Renal cortical epithelial cell (primary cell): Measurements from ENCODE around the gene SORCS1. TPM values are rescaled to one million over a fixed set of nuclear protein-coding genes. Genes with fewer than 3 reads are reported as not detected.
A peak's percentile ranks its signal among the peaks of the same experiment; 100 is the strongest.

ENCODE experiments used
- DNase-seq: peaks from one replicate; pipeline ENCODE4 v3.0.0-alpha.2; 2011; ENCODE audit warnings: low read depth
- total RNA-seq: library from RNA; depleted of rRNA; stranded (reverse); fragments of >200 nt; gene quantifications from 2 replicates; pipeline ENCODE4 v1.2.3, GENCODE V29; 2014

The SORCS1 gene
- total RNA-seq, 1 donor from 2014 or later, result not detected

DNA sequence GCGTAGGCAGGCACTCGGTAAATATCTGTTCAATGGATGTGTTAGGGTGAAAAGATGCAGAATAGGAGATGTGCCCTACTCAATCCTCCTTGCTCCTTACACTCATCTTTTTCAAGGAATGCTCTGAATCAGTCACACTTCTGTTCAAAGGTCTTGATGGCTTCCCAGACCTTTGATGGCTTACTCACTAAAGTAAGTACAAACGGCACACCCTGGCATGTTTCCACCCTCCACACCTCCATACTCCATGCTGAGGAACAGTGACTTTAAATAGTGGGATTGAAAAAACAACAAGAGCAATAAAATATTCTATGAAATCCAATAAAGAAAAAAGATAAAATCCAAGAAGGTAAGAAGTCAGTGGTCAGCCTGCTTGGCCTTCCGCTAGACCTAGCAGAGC is 569.2 kb downstream of the SORCS1 start:
- DNase-seq, result no peak

DNA sequence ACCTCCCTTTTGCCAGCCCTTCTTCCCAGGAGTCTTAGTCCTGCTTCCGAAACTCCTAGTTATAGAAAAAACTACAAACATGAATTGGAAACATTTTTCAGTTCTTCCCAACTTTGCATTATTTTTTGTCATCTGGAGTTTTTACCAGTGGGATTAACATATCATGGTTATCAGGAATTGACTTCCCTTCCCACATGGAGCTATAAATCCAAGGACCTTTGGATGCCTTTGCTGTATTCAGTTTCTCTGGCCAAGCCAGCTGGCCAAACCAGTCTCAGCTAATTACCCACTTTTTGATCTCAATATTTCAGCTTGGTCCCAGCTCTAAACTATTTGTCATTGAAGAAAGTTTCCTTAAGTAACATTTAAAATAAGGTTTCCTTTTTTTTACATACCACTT is 570.6 kb downstream of the SORCS1 start:
- no peak for DNase-seq

- no peak for DNase-seq
These were observed 572.1 kb downstream of the SORCS1 start for GRCh38 chr10:106592396-106592795.

GRCh38 chr10:106582291-106582690 is 582.2 kb downstream of the SORCS1 start:
- no peak for DNase-seq

DNA sequence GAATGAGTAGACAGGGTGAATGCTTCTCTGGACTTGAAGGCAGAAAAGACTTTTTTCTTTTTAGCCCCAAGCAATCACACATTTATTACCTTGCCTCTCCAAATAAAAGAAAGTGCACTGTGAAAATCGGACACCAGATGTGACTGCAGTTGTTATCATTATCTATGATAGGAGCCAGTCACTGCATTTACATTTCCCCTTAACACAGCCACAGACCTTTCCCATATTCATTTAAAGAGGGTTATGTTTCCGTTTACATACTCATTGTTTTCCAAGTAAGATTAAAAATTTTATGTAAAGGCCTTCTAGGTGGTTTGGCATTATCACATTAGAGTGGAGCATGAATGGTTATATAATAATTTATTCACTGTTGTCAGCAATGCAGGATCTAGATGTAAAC is 586.8 kb downstream of the SORCS1 start:
- no peak for DNase-seq

DNA sequence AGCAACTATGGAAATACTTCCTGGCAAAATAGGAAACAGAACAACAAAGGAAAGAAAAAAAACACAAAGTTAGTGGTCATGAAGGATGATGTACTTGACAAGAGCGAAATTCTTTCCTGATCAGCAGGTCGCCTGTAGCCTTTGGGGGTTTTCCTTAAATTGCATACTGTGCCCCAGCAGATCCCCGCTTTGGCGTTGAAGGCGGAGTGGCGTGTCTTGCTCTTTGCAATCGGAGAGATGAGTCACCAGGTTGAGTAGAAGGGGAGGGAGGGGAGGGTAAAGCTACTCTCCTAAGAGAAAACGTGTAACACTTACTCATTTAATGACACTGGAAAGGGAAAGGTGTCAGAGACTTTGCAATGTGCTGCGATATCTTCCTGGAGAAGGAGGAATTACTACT is 587.2 kb downstream of the SORCS1 start:
- DNase-seq, result no peak

GRCh38 chr10:106576534-106576933 is 588.0 kb downstream of the SORCS1 start:
- no peak for DNase-seq

DNA sequence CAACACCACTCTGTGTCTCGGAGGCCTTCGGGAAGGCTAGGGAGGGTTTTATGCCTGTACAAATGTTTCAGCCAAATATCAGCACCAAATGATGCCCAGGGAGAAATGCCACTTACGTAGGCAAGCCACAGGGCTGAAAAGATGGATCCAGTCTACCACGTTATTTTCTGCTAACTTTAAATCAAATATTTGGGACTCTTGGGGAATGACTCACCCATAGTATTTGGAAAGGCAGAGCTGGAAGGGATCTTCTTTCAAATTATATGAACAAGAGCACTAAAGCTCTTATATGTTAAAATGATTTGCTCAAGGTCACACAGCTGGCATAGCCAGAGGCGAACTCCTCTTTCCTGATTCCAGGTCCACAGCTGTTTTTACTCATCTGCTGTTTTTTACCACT is 591.4 kb downstream of the SORCS1 start:
- no peak for DNase-seq

- peak; percentile 48 for DNase-seq
These were observed 593.1 kb downstream of the SORCS1 start for GRCh38 chr10:106571192-106571946.

- DNase-seq, result no peak
These were observed 594.2 kb downstream of the SORCS1 start for GRCh38 chr10:106570268-106570667.

GRCh38 chr10:106567629-106568028 is 596.9 kb downstream of the SORCS1 start:
- DNase-seq, result no peak

DNA sequence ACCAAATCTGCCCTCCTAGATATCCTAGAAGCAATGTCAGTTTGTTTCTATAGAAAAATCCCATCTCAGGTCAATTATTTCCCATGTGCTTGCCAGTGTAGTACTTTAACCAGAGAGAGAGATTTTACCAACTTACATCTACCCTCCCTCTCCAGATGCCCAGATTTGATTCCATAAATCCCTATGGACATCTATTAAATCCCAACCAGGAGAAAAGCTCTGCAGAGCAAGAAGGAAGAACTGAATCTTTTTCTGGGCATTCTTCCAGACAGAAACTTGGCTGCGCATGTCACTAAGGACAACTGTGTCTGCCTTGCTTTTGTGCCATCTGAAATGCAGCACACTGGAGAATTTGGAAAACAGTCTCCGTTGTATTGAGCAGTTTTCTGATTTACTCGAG is 597.6 kb downstream of the SORCS1 start:
- no peak for DNase-seq

DNA sequence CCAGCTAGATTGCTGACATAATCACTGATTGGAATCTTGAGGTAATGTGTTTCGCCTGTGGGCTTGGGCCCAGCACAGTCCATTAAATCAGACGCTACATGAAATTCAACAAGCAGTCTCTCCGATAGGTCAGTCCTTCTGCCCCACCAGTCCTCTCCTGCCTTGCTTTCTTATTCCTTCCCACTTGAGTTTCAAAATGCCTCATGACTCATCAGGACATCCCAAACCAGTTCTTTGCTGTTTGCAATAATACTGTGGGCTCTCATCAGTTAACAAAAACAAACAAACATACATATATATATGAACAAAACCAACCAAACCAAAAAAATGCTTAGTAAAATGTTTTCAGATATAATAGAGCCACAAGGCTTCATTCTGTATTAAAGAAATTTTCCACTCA is 599.0 kb downstream of the SORCS1 start:
- DNase-seq, result no peak

GRCh38 chr10:106563384-106563783 is 601.1 kb downstream of the SORCS1 start:
- DNase-seq, result no peak

DNA sequence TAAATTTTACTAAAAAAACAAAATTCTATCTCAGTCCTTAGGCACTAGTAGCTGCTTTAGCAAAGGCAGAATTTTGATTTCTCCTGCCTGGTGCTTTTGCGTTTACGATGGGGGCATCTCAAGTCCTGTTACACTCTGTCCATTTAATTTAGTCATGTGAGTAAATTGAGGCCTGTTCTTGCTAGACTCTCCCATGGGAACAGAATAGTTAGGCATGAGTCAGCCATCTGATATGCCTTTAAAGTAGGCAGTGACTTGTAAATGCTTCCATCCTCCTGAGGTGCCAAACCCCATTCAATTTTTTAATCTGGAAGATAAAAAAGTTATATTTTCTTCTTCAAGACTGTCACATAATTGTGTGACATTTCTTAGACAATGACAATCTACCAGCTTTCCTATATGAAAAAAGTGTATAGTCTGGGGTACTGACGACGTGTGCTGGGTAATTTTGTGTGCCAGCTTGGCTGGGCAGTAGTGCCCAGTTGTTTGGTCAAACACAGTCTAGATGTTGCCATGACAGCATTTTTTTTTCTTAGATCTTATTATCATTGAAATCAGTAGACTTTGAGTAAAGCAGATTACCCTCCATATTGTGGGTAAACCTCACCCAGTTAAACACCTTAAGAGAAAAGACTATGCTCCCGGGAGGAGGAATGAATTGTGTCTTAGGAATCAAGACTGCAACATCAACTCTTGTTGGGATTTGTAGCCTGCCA is 603.4 kb downstream of the SORCS1 start:
- DNase-seq, result peak; percentile 39

DNA sequence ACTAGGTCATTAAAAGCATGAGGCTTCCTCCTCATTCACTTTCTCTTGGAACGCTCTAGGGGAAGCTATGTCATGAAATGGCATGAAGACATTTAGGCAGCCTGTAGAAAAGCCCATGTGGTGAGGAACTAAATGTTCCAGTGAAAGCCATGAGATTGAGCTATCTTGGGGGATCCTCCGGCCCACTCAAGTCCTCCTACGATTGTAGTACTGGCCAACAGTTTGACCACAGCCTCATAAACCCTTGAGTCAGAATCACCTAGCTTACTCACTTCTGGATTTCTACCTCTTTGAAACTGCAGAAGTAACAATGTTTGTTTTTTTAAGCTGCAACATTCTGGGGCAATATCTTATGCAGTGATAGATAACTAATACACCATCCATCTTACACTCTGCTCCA is 605.1 kb downstream of the SORCS1 start:
- DNase-seq, result no peak

- DNase-seq, result no peak
These were observed 606.4 kb downstream of the SORCS1 start for GRCh38 chr10:106557951-106558733.

DNA sequence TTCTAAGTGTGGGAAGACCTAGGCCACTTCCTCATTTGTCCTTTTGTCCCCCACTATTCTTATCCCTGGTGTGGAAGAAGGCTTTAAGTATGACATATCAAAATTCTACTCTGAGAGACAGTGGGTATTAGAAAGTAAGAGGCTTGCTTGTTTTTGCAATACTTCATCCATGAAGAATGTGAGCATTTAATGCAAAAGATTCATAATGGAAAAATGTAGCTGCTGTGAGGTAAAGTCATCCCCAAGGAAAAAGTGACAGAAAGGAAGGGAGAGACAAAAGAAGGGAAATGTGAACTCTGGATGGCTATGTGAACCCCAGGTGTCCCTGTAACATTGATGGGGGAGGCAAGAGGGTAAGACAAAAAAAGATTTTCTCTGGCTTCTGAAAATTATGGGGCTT is 607.5 kb downstream of the SORCS1 start:
- no peak for DNase-seq

DNA sequence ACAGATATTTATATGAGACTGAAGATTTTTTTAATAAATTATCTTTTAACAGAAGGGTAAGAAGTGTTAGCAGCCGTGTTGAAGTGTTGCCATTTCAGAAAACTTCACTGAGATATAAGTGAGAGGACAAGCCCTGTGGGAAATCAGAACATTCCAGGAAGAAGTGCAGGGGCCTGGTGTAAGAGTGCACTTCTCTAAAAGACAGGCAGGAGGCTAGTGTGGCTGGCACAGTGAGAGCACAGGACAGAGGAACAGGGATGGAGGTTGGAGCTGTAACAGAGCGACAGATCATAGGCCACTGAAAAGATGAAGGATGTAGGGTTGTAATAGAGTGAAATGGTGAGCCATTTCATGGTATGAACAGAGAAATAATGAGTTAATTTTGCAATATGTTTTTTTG is 608.9 kb downstream of the SORCS1 start:
- DNase-seq, result no peak

GRCh38 chr10:106551501-106552062 is 612.9 kb downstream of the SORCS1 start:
- no peak for DNase-seq

- no peak for DNase-seq
These were observed 615.7 kb downstream of the SORCS1 start for GRCh38 chr10:106548832-106549231.

DNA sequence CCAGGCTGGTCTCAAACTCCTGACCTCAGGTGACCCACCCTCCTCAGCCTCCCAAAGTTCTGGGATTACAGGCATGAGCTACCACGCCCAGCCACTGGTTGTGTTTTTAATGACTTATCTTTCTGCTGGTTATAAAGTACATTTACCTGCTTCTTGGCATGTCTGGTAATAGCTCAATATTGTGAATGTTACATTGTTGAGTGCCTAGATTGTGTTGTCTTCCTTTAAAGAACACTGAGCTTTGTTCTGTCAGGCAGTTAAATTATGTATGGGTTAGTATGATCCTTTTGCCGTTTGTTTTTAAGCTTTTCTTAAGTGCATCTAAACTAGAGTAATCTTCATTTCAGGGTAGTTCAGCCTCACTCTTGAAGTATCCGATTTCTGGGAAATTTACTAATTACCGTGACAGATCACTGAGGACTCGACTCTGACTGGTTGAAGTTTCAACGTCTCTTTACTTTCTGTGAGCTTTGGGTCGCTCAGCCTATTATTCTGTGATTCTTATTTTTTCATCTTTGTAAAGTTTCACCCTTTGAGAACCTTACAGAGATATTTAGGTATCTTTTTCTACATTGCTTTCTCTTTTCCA is 617.4 kb downstream of the SORCS1 start:
- DNase-seq, result no peak
